ENCODE measurements around the gene ACYP2.
"Not testable (repeated sequence)": the region's sequence is repeated elsewhere in the genome, so short reads cannot be mapped to it uniquely, and the experiment has no call there.

Gene ACYP2

GRCh38 chr2:54262015-54262765 lies 146.8 kb downstream of the ACYP2 start:
- no peak for DNase-seq (ENCODE audit: extremely low read depth in 1 of 2, low read depth in 1 of 2)

- not testable (repeated sequence) for DNase-seq (ENCODE audit: extremely low read depth in 1 of 2, low read depth in 1 of 2)
Measured at GRCh38 chr2:54265081-54265480, 149.7 kb downstream of the ACYP2 start.

- DNase-seq (ENCODE audit: extremely low read depth in 1 of 2, low read depth in 1 of 2), result no peak
Measured at GRCh38 chr2:54267577-54267976, 152.2 kb downstream of the ACYP2 start.

GRCh38 chr2:54271189-54271588 lies 155.8 kb downstream of the ACYP2 start:
- DNase-seq (ENCODE audit: extremely low read depth in 1 of 2, low read depth in 1 of 2), result no peak

- no peak for DNase-seq (ENCODE audit: extremely low read depth in 1 of 2, low read depth in 1 of 2)
Measured at GRCh38 chr2:54271843-54272627, 156.6 kb downstream of the ACYP2 start.

GRCh38 chr2:54274781-54275242 lies 159.4 kb downstream of the ACYP2 start:
- DNase-seq (ENCODE audit: extremely low read depth in 1 of 2, low read depth in 1 of 2), result no peak

- no peak for DNase-seq (ENCODE audit: extremely low read depth in 1 of 2, low read depth in 1 of 2)
Measured at GRCh38 chr2:54275541-54275940, 160.1 kb downstream of the ACYP2 start.

- DNase-seq (ENCODE audit: extremely low read depth in 1 of 2, low read depth in 1 of 2), result no peak
Measured at GRCh38 chr2:54279385-54279784, 164.0 kb downstream of the ACYP2 start.

- no peak for DNase-seq (ENCODE audit: extremely low read depth in 1 of 2, low read depth in 1 of 2)
Measured at GRCh38 chr2:54284826-54285225, 169.4 kb downstream of the ACYP2 start.

GRCh38 chr2:54285451-54285850 lies 170.0 kb downstream of the ACYP2 start:
- no peak for DNase-seq (ENCODE audit: extremely low read depth in 1 of 2, low read depth in 1 of 2)

- DNase-seq (ENCODE audit: extremely low read depth in 1 of 2, low read depth in 1 of 2), result no peak
Measured at GRCh38 chr2:54287532-54287931, 172.1 kb downstream of the ACYP2 start.

- no peak for DNase-seq (ENCODE audit: extremely low read depth in 1 of 2, low read depth in 1 of 2)
Measured at GRCh38 chr2:54289917-54290316, 174.5 kb downstream of the ACYP2 start.

- DNase-seq (ENCODE audit: extremely low read depth in 1 of 2, low read depth in 1 of 2), result no peak
Measured at GRCh38 chr2:54290356-54291025, 175.1 kb downstream of the ACYP2 start.

- not testable (repeated sequence) for DNase-seq (ENCODE audit: extremely low read depth in 1 of 2, low read depth in 1 of 2)
Measured at GRCh38 chr2:54294665-54295064, 179.2 kb downstream of the ACYP2 start.

GRCh38 chr2:54295911-54296310 lies 180.5 kb downstream of the ACYP2 start:
- DNase-seq (ENCODE audit: extremely low read depth in 1 of 2, low read depth in 1 of 2), result no peak

GRCh38 chr2:54298514-54298913 lies 183.1 kb downstream of the ACYP2 start:
- DNase-seq (ENCODE audit: extremely low read depth in 1 of 2, low read depth in 1 of 2), result no peak

GRCh38 chr2:54303631-54304030 lies 188.2 kb downstream of the ACYP2 start:
- no peak for DNase-seq (ENCODE audit: extremely low read depth in 1 of 2, low read depth in 1 of 2)

- no peak for DNase-seq (ENCODE audit: extremely low read depth in 1 of 2, low read depth in 1 of 2)
Measured at GRCh38 chr2:54306556-54306955, 191.1 kb downstream of the ACYP2 start.

- DNase-seq (ENCODE audit: extremely low read depth in 1 of 2, low read depth in 1 of 2), result no peak
Measured at GRCh38 chr2:54308186-54308585, 192.8 kb downstream of the ACYP2 start.

- DNase-seq (ENCODE audit: extremely low read depth in 1 of 2, low read depth in 1 of 2), result no peak
Measured at GRCh38 chr2:54308782-54309181, 193.4 kb downstream of the ACYP2 start.

- no peak for DNase-seq (ENCODE audit: extremely low read depth in 1 of 2, low read depth in 1 of 2)
Measured at GRCh38 chr2:54310311-54310710, 194.9 kb downstream of the ACYP2 start.

- DNase-seq (ENCODE audit: extremely low read depth in 1 of 2, low read depth in 1 of 2), result no peak
Measured at GRCh38 chr2:54310961-54311360, 195.5 kb downstream of the ACYP2 start.
